ENCODE data around the gene TENT4A.

- TF ChIP-seq CTCF (conservative IDR thresholded peaks at IDR 0.05; ENCODE audit: low read depth, low read length) (no peak), EZH2 (IDR thresholded peaks at IDR 0.05; ENCODE audit: low read length, unreplicated experiment) (no peak), EZH2phosphoT487 (IDR thresholded peaks at IDR 0.05; ENCODE audit: borderline replicate concordance, low read length) (no peak)
These were observed 22.9 kb downstream of the TENT4A start for GRCh38 chr5:6736106-6736505.

Data from PC-3 (cell line).